Mesenchymal stem cell (in vitro differentiated cells and primary cell): ENCODE results near the gene BBS5.
"Not testable (repeated sequence)": the region's sequence is repeated elsewhere in the genome, so short reads cannot be mapped to it uniquely, and the experiment has no call there.

ENCODE experiments used
- DNase-seq: peaks from one replicate; pipeline ENCODE4 v3.0.0-alpha.2; 2013
- H2AFZ ChIP-seq: one replicate; pipeline ENCODE4 v1.6.1; 2013; ENCODE audit warnings: low read depth, mild to moderate bottlenecking, control low read depth, inconsistent platforms, low read length, moderate library complexity
- H2AK5ac ChIP-seq: 2 replicates; pipeline ENCODE4 v1.6.1; 2013; ENCODE audit warnings: low read length, moderate library complexity, mild to moderate bottlenecking, inconsistent platforms; ENCODE audit not compliant: severe bottlenecking
- H2BK120ac ChIP-seq: one replicate; pipeline ENCODE4 v1.6.1; 2013; ENCODE audit warnings: low read depth, mild to moderate bottlenecking, inconsistent platforms, low read length, moderate library complexity
- H2BK12ac ChIP-seq, 2 experiments: one replicate each; pipeline ENCODE4 v1.6.1; 2013; ENCODE audit warnings: inconsistent platforms in 2 of 2, low read length in 2 of 2, mild to moderate bottlenecking in 2 of 2, moderate library complexity in 2 of 2, control low read depth in 1 of 2
- H2BK15ac ChIP-seq: one replicate; pipeline ENCODE4 v1.6.1; 2013; ENCODE audit warnings: mild to moderate bottlenecking, low read depth, inconsistent platforms; ENCODE audit not compliant: poor library complexity, severe bottlenecking
- H2BK5ac ChIP-seq: 2 replicates; pipeline ENCODE4 v1.6.1; 2013; ENCODE audit warnings: low read depth, mild to moderate bottlenecking, low read length, control low read depth, inconsistent platforms; ENCODE audit not compliant: poor library complexity, severe bottlenecking
- H3K14ac ChIP-seq, 2 experiments: one replicate each; pipeline ENCODE4 v1.6.1; 2013; ENCODE audit warnings: inconsistent platforms in 2 of 2, low read length in 2 of 2, control low read depth in 1 of 2, mild to moderate bottlenecking in 1 of 2, moderate library complexity in 1 of 2
- H3K18ac ChIP-seq, 2 experiments: one replicate each; pipeline ENCODE4 v1.6.1; 2013; ENCODE audit warnings: inconsistent platforms in 2 of 2, low read length in 2 of 2, control low read depth in 1 of 2, low read depth in 1 of 2, mild to moderate bottlenecking in 1 of 2
- H3K23ac ChIP-seq, 2 experiments: one replicate each; pipeline ENCODE4 v1.6.1; 2013; ENCODE audit warnings: inconsistent platforms in 2 of 2, low read length in 2 of 2, mild to moderate bottlenecking in 2 of 2, moderate library complexity in 2 of 2, control low read depth in 1 of 2
- H3K27ac ChIP-seq: 2 replicates; pipeline ENCODE4 v1.5.1; 2013; ENCODE audit warnings: mild to moderate bottlenecking, moderate library complexity, low read length, control low read depth, inconsistent platforms; ENCODE audit not compliant: poor library complexity, severe bottlenecking
- H3K27me3 ChIP-seq, 2 experiments: 2 replicates each; pipeline versions ENCODE4 v1.6.1 to v1.7.0; 2013; ENCODE audit warnings: low read length in 2 of 2, mild to moderate bottlenecking in 2 of 2, moderate library complexity in 2 of 2, control low read depth in 1 of 2, inconsistent platforms in 1 of 2; ENCODE audit not compliant: control insufficient read depth in 1 of 2, insufficient read depth in 1 of 2
- H3K36me3 ChIP-seq, 2 experiments: 2 replicates each; pipeline versions ENCODE4 v1.6.1 to v1.7.0; 2013; ENCODE audit warnings: low read length in 2 of 2, control low read depth in 1 of 2, inconsistent platforms in 1 of 2, low read depth in 1 of 2, mild to moderate bottlenecking in 1 of 2; ENCODE audit not compliant: insufficient read depth in 2 of 2, control insufficient read depth in 1 of 2
- H3K4ac ChIP-seq, 2 experiments: one replicate each; pipeline ENCODE4 v1.6.1; 2013; ENCODE audit warnings: inconsistent platforms in 2 of 2, low read length in 2 of 2, mild to moderate bottlenecking in 2 of 2, moderate library complexity in 2 of 2, control low read depth in 1 of 2, low read depth in 1 of 2
- H3K4me1 ChIP-seq: 2 replicates; pipeline ENCODE4 v1.6.1; 2013; ENCODE audit warnings: low read depth, low read length, control low read depth; ENCODE audit not compliant: control insufficient read depth, insufficient read depth
- H3K4me2 ChIP-seq: 2 replicates; pipeline ENCODE4 v1.6.1; 2013; ENCODE audit warnings: low read length, mild to moderate bottlenecking, inconsistent platforms; ENCODE audit not compliant: poor library complexity, severe bottlenecking
- H3K4me3 ChIP-seq, 2 experiments: 2 replicates each; pipeline versions ENCODE4 v1.5.1 to v1.7.0; 2013; ENCODE audit warnings: low read length in 2 of 2, mild to moderate bottlenecking in 2 of 2, control low read depth in 1 of 2, low read depth in 1 of 2; ENCODE audit not compliant: insufficient read depth in 1 of 2
- H3K79me1 ChIP-seq: replicated peaks from 2 replicates; pipeline ENCODE4 v1.6.1; 2013; ENCODE audit warnings: mild to moderate bottlenecking, control low read depth, low read length, inconsistent platforms; ENCODE audit not compliant: poor library complexity, severe bottlenecking
- H3K9ac ChIP-seq: 2 replicates; pipeline ENCODE4 v1.7.0; 2013; ENCODE audit warnings: mild to moderate bottlenecking, low read length, moderate library complexity
- H3K9me3 ChIP-seq: 2 replicates; pipeline ENCODE4 v1.7.0; 2013; ENCODE audit warnings: mild to moderate bottlenecking, low read length; ENCODE audit not compliant: control insufficient read depth
- H4K8ac ChIP-seq: one replicate; pipeline ENCODE4 v1.6.1; 2013; ENCODE audit warnings: inconsistent platforms, mild to moderate bottlenecking, low read length, moderate library complexity
- H4K91ac ChIP-seq: one replicate; pipeline ENCODE4 v1.6.1; 2013; ENCODE audit warnings: mild to moderate bottlenecking, low read length, inconsistent platforms
- WGBS: methylation state at CpG from one replicate; pipeline ENCODE4 v1.1.7; 2013; ENCODE audit warnings: mixed read lengths; 5-methylcytosine and 5-hydroxymethylcytosine counted together

BBS5 gene

DNA sequence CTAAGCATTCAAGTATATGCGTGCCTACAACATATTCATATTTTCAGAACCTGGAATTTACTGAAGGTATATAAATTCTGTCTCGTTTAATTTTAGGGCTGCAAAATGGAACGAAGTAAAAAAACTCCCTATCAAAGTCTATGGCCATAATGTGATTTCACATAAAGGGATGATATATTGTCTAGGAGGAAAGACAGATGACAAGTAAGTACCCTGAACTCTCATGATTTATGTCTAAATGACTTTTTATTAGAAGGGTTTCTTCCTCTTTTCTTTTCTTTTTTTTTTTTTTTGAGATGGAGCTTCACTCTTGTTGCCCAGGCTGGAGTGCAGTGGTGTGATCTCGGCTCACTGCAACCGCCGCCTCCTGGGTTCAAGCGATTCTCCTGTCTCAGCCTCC is 35.5 kb downstream of the BBS5 start:
- not testable (repeated sequence) for H3K18ac ChIP-seq, H3K4me3 ChIP-seq, H3K9me3 ChIP-seq, H3K14ac ChIP-seq, H3K79me1 ChIP-seq, H4K91ac ChIP-seq, H3K4me1 ChIP-seq, H3K27ac ChIP-seq, H3K4me2 ChIP-seq, H2AK5ac ChIP-seq, H2BK15ac ChIP-seq, H3K4ac ChIP-seq, H2BK5ac ChIP-seq, H2AFZ ChIP-seq, H2BK120ac ChIP-seq, H3K27me3 ChIP-seq, H3K36me3 ChIP-seq, H2BK12ac ChIP-seq, H4K8ac ChIP-seq, H3K9ac ChIP-seq, H3K23ac ChIP-seq, DNase-seq
- WGBS = 97% methylated on average over 4 of the region's 7 CpGs

DNA sequence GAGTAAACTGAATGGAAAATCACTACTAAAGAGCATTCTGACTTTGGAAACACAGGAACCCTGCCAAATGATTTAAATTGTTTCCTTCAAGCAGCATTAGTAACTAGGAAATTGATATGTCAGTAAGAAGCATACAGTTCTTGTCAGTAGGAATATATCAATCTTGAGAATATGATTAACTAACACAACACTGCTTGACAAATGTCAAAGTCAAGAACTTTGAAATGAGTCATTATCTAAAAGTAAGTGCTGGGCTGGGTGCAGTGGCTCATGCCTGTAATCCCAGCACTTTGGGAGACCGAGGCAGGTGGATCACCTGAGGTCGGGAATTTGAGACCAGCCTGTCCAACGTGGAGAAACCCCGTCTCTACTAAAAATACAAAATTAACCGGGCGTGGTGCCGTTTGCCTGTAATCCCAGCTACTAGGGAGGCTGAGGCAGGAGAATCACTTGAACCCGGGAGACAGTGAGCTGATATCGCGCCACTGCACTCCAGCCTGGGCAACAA is 37.2 kb downstream of the BBS5 start:
- not testable (repeated sequence) for H4K8ac ChIP-seq, H3K14ac ChIP-seq, H3K9me3 ChIP-seq, H3K23ac ChIP-seq, H2BK15ac ChIP-seq, DNase-seq, H3K9ac ChIP-seq, H3K79me1 ChIP-seq, H3K4me2 ChIP-seq, H2AFZ ChIP-seq, H3K27me3 ChIP-seq, H3K18ac ChIP-seq, H3K36me3 ChIP-seq, H4K91ac ChIP-seq, H3K4me1 ChIP-seq, H2BK5ac ChIP-seq, H2AK5ac ChIP-seq, H3K4me3 ChIP-seq, H3K27ac ChIP-seq, H2BK12ac ChIP-seq, H2BK120ac ChIP-seq, H3K4ac ChIP-seq
- whole genome bisulfite sequencing = 78% methylated on average over 8 of the region's 10 CpGs

DNA sequence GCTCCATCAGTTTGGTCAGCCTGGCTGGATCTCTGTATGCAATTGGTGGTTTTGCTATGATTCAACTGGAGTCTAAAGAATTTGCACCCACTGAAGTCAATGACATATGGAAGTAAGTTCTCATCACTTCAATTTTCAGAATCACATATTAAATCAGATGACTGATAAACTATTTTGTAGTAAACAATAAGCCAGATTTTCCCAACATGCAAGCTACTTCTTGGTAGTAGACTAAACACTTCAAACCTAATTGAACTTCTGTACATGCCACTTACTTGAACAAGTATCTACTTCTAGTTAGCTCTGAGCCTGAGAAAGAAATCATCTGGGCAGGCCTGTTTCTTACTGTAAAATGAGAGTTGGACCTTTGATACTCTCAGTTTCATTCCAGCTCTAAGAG is 41.6 kb downstream of the BBS5 start:
- no peak overlapping the region for H2BK5ac ChIP-seq
- peaks cover 0 to 19% of the 10 kb centered on the region in 2 experiments for H3K36me3 ChIP-seq
- H2AK5ac ChIP-seq = no peak overlapping the region
- no peak overlapping the region for H4K91ac ChIP-seq
- H3K9me3 ChIP-seq = no peaks in the 10 kb centered on the region
- H3K79me1 ChIP-seq = no peaks in the 10 kb centered on the region
- no peak overlapping the region for H2BK120ac ChIP-seq
- no peak overlapping the region for H3K4me3 ChIP-seq
- H4K8ac ChIP-seq = no peak overlapping the region
- no peak overlapping the region for H2BK12ac ChIP-seq
- no peak overlapping the region for H3K14ac ChIP-seq
- H2BK15ac ChIP-seq = no peak overlapping the region
- no peak overlapping the region for H3K27ac ChIP-seq
- no peak overlapping the region for H3K4ac ChIP-seq
- no peaks in the 10 kb centered on the region for H3K27me3 ChIP-seq
- H3K4me1 ChIP-seq = no peaks in the 10 kb centered on the region
- no peak overlapping the region for H3K9ac ChIP-seq
- H3K18ac ChIP-seq = no peak overlapping the region
- no peak overlapping the region for H3K4me2 ChIP-seq
- no peak for DNase-seq
- no peak overlapping the region for H2AFZ ChIP-seq
- no peak overlapping the region for H3K23ac ChIP-seq

- no peak for DNase-seq
- no peak overlapping the region for H3K9ac ChIP-seq
- H2AK5ac ChIP-seq = no peak overlapping the region
- no peak overlapping the region for H3K4me2 ChIP-seq
- no peaks in the 10 kb centered on the region for H3K4me1 ChIP-seq
- H3K4me3 ChIP-seq = no peak overlapping the region
- no peak overlapping the region for H2BK5ac ChIP-seq
- no peak overlapping the region for H2BK120ac ChIP-seq
- H2BK12ac ChIP-seq = no peak overlapping the region
- no peaks in the 10 kb centered on the region for H3K27me3 ChIP-seq
- H3K36me3 ChIP-seq = peaks cover 0 to 17% of the 10 kb centered on the region in 2 experiments
- no peak overlapping the region for H3K4ac ChIP-seq
- H3K14ac ChIP-seq = no peak overlapping the region
- no peak overlapping the region for H4K91ac ChIP-seq
- no peaks in the 10 kb centered on the region for H3K79me1 ChIP-seq
- no peak overlapping the region for H2BK15ac ChIP-seq
- H4K8ac ChIP-seq = no peak overlapping the region
- H3K27ac ChIP-seq = no peak overlapping the region
- no peak overlapping the region for H3K23ac ChIP-seq
- no peak overlapping the region for H2AFZ ChIP-seq
- H3K18ac ChIP-seq = no peak overlapping the region
- WGBS = 83% methylated on average over 1 of the region's 5 CpGs
- H3K9me3 ChIP-seq = no peaks in the 10 kb centered on the region
These were observed 44.4 kb downstream of the BBS5 start for GRCh38 chr2:169523681-169524080.
